RWPE2 (cell line): ENCODE data around the gene SLC48A1.
A peak's percentile ranks its signal among the peaks of the same experiment; 100 is the strongest.

ENCODE experiments used
- ATAC-seq: fragments of 200-7000 bp; cut with Tn5 transposase; 3 replicates; pipeline ENCODE4 v1.9.1; 2021; ENCODE audit warnings: low read depth
- DNase-seq: peaks from one replicate; pipeline ENCODE4 v3.0.0-alpha.2; 2020; ENCODE audit warnings: low spot score
- H3K27ac ChIP-seq: fragments of 450-650 bp; 2 replicates; pipeline ENCODE4 v1.5.1; 2017; ENCODE audit warnings: mild to moderate bottlenecking; ENCODE audit not compliant: poor library complexity, severe bottlenecking
- H3K27me3 ChIP-seq: fragments of 250-450 bp; sonication (Bioruptor Pico); 2 replicates; pipeline ENCODE4 v1.5.1; 2021; ENCODE audit warnings: mild to moderate bottlenecking, moderate library complexity; ENCODE audit not compliant: insufficient read depth, poor library complexity, severe bottlenecking
- H3K36me3 ChIP-seq: fragments of 250-450 bp; sonication (Bioruptor Pico); 2 replicates; pipeline ENCODE4 v1.5.1; 2020; ENCODE audit warnings: low read depth, mild to moderate bottlenecking, moderate library complexity
- H3K4me1 ChIP-seq: fragments of 250-450 bp; sonication (Bioruptor Pico); 2 replicates; pipeline ENCODE4 v1.5.1; 2021; ENCODE audit warnings: mild to moderate bottlenecking, moderate library complexity; ENCODE audit not compliant: insufficient read depth, poor library complexity, severe bottlenecking
- H3K4me3 ChIP-seq: fragments of 250-450 bp; sonication (Bioruptor Pico); 2 replicates; pipeline ENCODE4 v1.5.1; 2021; ENCODE audit warnings: mild to moderate bottlenecking, moderate library complexity; ENCODE audit not compliant: severe bottlenecking
- H3K9me3 ChIP-seq: fragments of 250-450 bp; sonication (Bioruptor Pico); 2 replicates; pipeline ENCODE4 v1.5.1; 2021; ENCODE audit warnings: mild to moderate bottlenecking, moderate library complexity; ENCODE audit not compliant: severe bottlenecking
- CTCF ChIP-seq: fragments of 450-650 bp; IDR thresholded peaks from one replicate; pipeline ENCODE4 v1.5.1; 2017; ENCODE audit warnings: mild to moderate bottlenecking, moderate library complexity; ENCODE audit not compliant: poor library complexity, severe bottlenecking

The SLC48A1 gene

GRCh38 chr12:47762850-47763465 lies 10.1 kb upstream of the SLC48A1 start:
- no peak overlapping the region for H3K4me3 ChIP-seq
- no peaks in the 10 kb centered on the region for H3K9me3 ChIP-seq
- peaks cover 27% of the 10 kb centered on the region for H3K4me1 ChIP-seq
- H3K27me3 ChIP-seq = no peaks in the 10 kb centered on the region
- DNase-seq (no peak), ATAC-seq (no peak)
- H3K36me3 ChIP-seq = no peaks in the 10 kb centered on the region
- TF ChIP-seq CTCF = no peak
- H3K27ac ChIP-seq = peak overlapping the region; percentile 53

- Histone ChIP-seq H3K4me3 (no peak overlapping the region), H3K4me1 (peaks cover 34% of the 10 kb centered on the region), H3K36me3 (no peaks in the 10 kb centered on the region), H3K27ac (peak overlapping the region; percentile 53), H3K27me3 (no peaks in the 10 kb centered on the region), H3K9me3 (no peaks in the 10 kb centered on the region)
- TF ChIP-seq CTCF = no peak
- DNase-seq (no peak), ATAC-seq (peak; percentile 45)
These were observed 9.3 kb upstream of the SLC48A1 start for GRCh38 chr12:47763481-47764346.

GRCh38 chr12:47766502-47767215 lies 6.4 kb upstream of the SLC48A1 start:
- Histone ChIP-seq H3K27ac (peak overlapping the region; percentile 70), H3K4me1 (peaks cover 45% of the 10 kb centered on the region)
- no peak for TF ChIP-seq CTCF

GRCh38 chr12:47767216-47767724 lies 5.8 kb upstream of the SLC48A1 start:
- Histone ChIP-seq H3K4me1 (peaks cover 45% of the 10 kb centered on the region), H3K36me3 (no peaks in the 10 kb centered on the region), H3K9me3 (no peaks in the 10 kb centered on the region), H3K27ac (peak overlapping the region; percentile 70), H3K4me3 (no peak overlapping the region), H3K27me3 (no peaks in the 10 kb centered on the region)
- no peak for ATAC-seq
- DNase-seq = no peak
- peak; percentile 67 for TF ChIP-seq CTCF

More at GRCh38 chr12:47766502-47767215, 6.4 kb upstream of the SLC48A1 start:
- ATAC-seq (no peak), DNase-seq (no peak)
- Histone ChIP-seq H3K9me3 (no peaks in the 10 kb centered on the region), H3K27me3 (no peaks in the 10 kb centered on the region), H3K36me3 (no peaks in the 10 kb centered on the region), H3K4me3 (no peak overlapping the region)
